Kidney epithelial cell (primary cell): ENCODE measurements around the gene MAN2A1. TPM values are rescaled to one million over a fixed set of nuclear protein-coding genes. Genes with fewer than 3 reads are reported as not detected.

Source experiments
- DNase-seq: peaks from one replicate; pipeline ENCODE4 v3.0.0-alpha.2; 2010; ENCODE audit warnings: low read depth
- H3K27me3 ChIP-seq: 2 replicates; pipeline ENCODE4 v1.6.0; 2011; ENCODE audit warnings: low read length; ENCODE audit not compliant: control insufficient read depth, insufficient read depth
- H3K36me3 ChIP-seq: 2 replicates; pipeline ENCODE4 v1.5.1; 2011; ENCODE audit warnings: low read length; ENCODE audit not compliant: control insufficient read depth, insufficient read depth
- H3K4me3 ChIP-seq: 2 replicates; pipeline ENCODE4 v1.5.1; 2011; ENCODE audit warnings: low read depth, mild to moderate bottlenecking, control low read depth, low read length
- total RNA-seq: library from RNA; depleted of rRNA; stranded (reverse); fragments of >200 nt; gene quantifications from 2 replicates; pipeline ENCODE4 v1.2.3, GENCODE V29; 2015
- TF ChIP-seq, protein P1 (sequence below): IDR thresholded peaks from 2 replicates; pipeline ENCODE4 v1.5.1; 2011; ENCODE audit warnings: mild to moderate bottlenecking, moderate library complexity, low read length, control low read depth, inconsistent platforms; ENCODE audit not compliant: insufficient read depth, poor library complexity, severe bottlenecking

Gene MAN2A1
- total RNA-seq, 1 donor from 2014 or later: 53.1 TPM

DNA sequence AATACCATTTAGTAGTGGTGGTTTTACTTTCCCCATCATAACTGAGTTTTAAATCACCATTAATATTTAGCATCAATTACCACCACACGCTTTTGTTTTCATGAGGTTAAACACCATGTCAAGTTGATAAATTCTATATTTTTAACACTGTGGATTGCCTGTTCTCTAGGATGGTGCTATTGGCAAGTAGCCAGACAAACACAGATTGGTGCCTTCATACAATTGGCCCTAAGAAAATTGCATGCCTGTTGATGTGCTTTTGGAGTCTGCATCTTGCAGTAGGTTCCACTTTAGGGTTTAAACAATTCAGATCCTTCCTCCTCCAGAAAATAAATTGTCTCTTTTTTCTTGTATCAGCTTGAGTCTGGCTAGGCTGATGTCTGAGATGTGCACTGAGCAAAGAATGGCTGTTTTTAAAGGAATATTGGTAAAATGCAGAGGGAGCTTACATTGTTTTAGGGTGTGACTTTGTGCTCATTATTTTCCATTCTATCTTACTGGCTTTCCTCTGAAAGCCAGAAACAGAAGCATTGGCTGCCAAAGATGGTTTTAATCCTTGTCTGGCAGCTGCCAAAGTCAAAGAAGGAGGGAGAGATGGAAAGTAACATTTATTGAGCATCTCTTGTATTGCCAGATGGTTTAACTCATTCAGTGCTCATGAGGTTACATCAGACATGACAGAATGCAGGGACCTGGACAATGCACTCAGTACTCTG is 19.6 kb upstream of the MAN2A1 start:
- no peak for DNase-seq
- no peak overlapping the region for H3K4me3 ChIP-seq
- H3K27me3 ChIP-seq: no peaks in the 10 kb centered on the region
- TF ChIP-seq, protein P1, sequence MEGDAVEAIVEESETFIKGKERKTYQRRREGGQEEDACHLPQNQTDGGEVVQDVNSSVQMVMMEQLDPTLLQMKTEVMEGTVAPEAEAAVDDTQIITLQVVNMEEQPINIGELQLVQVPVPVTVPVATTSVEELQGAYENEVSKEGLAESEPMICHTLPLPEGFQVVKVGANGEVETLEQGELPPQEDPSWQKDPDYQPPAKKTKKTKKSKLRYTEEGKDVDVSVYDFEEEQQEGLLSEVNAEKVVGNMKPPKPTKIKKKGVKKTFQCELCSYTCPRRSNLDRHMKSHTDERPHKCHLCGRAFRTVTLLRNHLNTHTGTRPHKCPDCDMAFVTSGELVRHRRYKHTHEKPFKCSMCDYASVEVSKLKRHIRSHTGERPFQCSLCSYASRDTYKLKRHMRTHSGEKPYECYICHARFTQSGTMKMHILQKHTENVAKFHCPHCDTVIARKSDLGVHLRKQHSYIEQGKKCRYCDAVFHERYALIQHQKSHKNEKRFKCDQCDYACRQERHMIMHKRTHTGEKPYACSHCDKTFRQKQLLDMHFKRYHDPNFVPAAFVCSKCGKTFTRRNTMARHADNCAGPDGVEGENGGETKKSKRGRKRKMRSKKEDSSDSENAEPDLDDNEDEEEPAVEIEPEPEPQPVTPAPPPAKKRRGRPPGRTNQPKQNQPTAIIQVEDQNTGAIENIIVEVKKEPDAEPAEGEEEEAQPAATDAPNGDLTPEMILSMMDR: no peak
- H3K36me3 ChIP-seq: no peaks in the 10 kb centered on the region

DNA sequence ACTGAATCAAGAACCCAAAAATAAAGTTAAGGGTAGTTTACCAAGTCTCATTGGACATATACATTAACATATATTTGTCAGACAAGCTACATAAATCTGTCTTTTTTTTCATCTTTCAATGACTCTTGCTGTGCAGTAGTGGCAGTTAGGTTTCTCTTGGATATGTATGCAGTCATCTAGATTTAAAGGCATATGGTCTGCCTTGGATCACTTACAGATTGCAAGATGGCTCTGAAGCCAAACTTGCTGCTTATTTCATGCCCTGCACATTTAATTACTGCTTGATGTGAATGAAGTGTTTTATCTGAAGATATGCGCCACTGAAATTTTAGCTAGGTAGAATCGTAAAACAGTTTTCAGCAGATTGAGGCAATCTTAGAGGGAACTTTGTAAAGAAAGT is 18.6 kb upstream of the MAN2A1 start:
- TF ChIP-seq, protein P1: no peak
- no peak for DNase-seq
- no peaks in the 10 kb centered on the region for H3K27me3 ChIP-seq
- H3K36me3 ChIP-seq: no peaks in the 10 kb centered on the region
- H3K4me3 ChIP-seq: no peak overlapping the region

DNA sequence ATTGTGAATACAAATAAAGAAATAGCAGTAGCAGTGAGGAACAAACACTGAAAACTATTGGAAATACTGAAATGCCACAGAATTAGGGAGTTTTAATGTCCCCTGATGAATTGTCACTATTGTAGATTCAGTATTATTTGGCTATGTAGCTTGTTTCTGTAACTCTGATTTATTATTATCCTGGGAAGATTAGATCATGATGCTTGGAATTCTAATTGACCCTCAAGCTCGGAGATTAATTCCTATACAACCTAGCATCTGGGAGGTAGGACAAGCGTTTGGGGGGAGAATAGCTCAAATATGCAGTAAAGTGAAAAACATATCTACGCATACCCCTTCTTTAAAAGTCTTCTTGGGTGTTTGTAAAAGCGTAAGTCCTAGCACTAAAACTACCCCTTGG is 15.1 kb upstream of the MAN2A1 start:
- H3K4me3 ChIP-seq: no peak overlapping the region
- no peak for DNase-seq
- TF ChIP-seq, protein P1: no peak
- H3K36me3 ChIP-seq: no peaks in the 10 kb centered on the region
- H3K27me3 ChIP-seq: no peaks in the 10 kb centered on the region

DNA sequence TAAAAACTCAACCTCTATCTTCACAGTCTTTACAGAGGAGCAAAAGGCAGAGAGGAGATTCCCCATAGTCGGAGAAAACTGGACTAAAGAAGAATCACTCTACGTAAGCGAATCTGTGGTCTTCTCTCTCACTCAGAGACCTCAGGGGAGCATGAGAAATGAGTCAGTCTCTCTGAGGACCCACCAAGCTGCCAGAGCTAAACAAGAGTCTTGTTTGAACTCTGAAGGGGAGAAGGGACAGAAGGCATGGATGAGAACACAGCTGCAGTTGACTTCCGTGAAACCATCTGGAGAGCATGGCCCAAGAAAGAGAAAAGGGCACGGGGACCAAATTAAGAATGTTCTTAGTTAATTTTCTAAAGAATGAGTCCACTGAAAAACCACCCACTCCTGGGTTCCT is 12.8 kb upstream of the MAN2A1 start:
- no peak for DNase-seq
- H3K27me3 ChIP-seq: no peaks in the 10 kb centered on the region
- TF ChIP-seq, protein P1: no peak
- H3K4me3 ChIP-seq: no peak overlapping the region
- no peaks in the 10 kb centered on the region for H3K36me3 ChIP-seq

DNA sequence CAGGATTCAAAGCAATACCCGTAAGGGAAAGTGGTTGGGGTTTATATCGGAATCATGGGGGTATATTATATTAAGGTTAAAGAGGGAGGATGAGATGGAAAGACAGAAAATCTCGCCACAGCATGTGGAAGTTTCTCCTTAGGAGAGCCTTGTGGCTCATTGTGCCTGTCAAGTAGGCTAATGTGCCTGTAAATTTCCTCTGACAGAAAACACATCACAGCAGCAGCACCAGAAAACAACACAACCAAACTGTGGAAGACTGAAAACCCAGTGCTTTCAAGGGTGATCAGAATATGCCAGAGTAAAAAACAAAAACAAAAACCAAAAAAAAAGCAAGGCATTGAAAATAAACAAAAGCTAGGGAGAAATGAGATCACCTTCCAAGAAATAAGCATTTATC is 11.3 kb upstream of the MAN2A1 start:
- TF ChIP-seq, protein P1: no peak
- Histone ChIP-seq H3K36me3 (no peaks in the 10 kb centered on the region), H3K27me3 (no peaks in the 10 kb centered on the region), H3K4me3 (no peak overlapping the region)
- no peak for DNase-seq

DNA sequence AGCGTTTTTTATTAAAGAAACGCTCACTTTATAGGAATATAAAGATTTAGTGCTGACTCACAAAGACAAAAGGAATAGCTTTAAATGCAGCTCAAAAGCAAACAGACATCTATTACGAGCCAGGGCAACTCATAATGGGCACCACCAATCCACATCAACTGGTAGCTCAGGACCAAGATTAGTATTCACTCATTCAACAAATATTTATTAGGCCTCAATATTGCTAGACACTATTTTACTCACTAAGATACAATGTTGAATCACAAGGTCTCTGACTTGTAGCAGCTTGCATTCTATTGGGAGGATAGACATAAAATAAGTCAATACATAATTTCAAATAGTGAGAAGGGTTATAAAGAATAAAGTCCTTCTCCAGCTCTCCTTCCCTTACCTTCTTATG is 8.0 kb upstream of the MAN2A1 start:
- no peaks in the 10 kb centered on the region for H3K36me3 ChIP-seq
- TF ChIP-seq, protein P1: no peak
- no peaks in the 10 kb centered on the region for H3K27me3 ChIP-seq
- no peak overlapping the region for H3K4me3 ChIP-seq
- DNase-seq: no peak
